Lower leg skin (tissue), 3 donors: ENCODE measurements around the gene TMEM123.

ENCODE experiments used
- POLR2A ChIP-seq, 2 donors: fragments of 450-650 bp; IDR thresholded peaks; one replicate each; pipeline ENCODE4 v1.6.1; 2016 to 2017; ENCODE audit warnings: antibody characterized with exemption in 2 of 2, mild to moderate bottlenecking in 1 of 2, moderate library complexity in 1 of 2
- TF ChIP-seq, protein P1 (sequence below), 3 donors: fragments of 450-650 bp; IDR thresholded peaks; one replicate each; pipeline ENCODE4 v1.5.1; 2016; ENCODE audit warnings: antibody characterized with exemption in 3 of 3, mild to moderate bottlenecking in 3 of 3, moderate library complexity in 2 of 3

DNA sequence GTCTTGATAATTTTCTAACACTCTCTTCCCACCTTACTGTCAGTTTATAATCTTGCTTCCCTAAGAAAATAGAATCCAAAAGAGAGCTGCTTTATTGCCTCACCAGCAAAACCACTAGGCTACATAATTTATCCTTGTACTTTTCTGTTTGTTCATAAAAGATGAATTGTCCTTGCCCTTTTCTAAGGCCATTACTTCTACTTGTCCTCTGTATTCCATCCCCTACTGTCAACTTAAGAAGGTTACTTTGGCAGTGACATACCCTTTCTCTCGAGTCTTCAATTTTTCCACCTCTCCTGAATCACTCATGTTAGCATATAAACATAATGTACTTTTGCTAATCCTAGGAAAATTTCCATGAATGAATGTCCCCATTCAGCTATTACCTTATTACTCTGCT is 87.6 kb downstream of the TMEM123 start:
- TF ChIP-seq, protein P1, sequence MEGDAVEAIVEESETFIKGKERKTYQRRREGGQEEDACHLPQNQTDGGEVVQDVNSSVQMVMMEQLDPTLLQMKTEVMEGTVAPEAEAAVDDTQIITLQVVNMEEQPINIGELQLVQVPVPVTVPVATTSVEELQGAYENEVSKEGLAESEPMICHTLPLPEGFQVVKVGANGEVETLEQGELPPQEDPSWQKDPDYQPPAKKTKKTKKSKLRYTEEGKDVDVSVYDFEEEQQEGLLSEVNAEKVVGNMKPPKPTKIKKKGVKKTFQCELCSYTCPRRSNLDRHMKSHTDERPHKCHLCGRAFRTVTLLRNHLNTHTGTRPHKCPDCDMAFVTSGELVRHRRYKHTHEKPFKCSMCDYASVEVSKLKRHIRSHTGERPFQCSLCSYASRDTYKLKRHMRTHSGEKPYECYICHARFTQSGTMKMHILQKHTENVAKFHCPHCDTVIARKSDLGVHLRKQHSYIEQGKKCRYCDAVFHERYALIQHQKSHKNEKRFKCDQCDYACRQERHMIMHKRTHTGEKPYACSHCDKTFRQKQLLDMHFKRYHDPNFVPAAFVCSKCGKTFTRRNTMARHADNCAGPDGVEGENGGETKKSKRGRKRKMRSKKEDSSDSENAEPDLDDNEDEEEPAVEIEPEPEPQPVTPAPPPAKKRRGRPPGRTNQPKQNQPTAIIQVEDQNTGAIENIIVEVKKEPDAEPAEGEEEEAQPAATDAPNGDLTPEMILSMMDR (IDR thresholded peaks at IDR 0.05): no peak
- TF ChIP-seq POLR2A (IDR thresholded peaks at IDR 0.05): no peak
